PC-9 (cell line): Measurements from ENCODE around the gene PRKCH. TPM values are rescaled to one million over a fixed set of nuclear protein-coding genes. Genes with fewer than 3 reads are reported as not detected.

Source experiments
- BruUV-seq: library from RNA; stranded (reverse); fragments of 400-500 nt; replicated peaks from 2 replicates; lab custom pipeline; 2021; lab: Mats Ljungman, UMichigan
- CTCF ChIA-PET: fragments of 300-600 bp; sonication (Branson Sonifier 250); formaldehyde crosslinking; loops from one replicate; lab custom pipeline; 2022; ENCODE audit warnings: antibody characterized with exemption; lab: Charles Lee
- POLR2A ChIA-PET: fragments of 300-600 bp; sonication (Branson Sonifier 250); formaldehyde crosslinking; loops from one replicate; lab custom pipeline; 2022; ENCODE audit warnings: antibody characterized with exemption; ENCODE audit not compliant: unreplicated experiment; lab: Charles Lee
- DNase-seq, 2 experiments: peaks; one replicate each; pipeline versions ENCODE4 v3.0.0 to v3.0.0-alpha.2; 2015 to 2022; ENCODE audit warnings: mixed read lengths in 1 of 2
- H2AFZ ChIP-seq: fragments of 200-600 bp; sonication (generic); 2 replicates; pipeline ENCODE4 v1.8.1; 2017; ENCODE audit warnings: antibody characterized with exemption
- H3F3A ChIP-seq: fragments of 200-600 bp; sonication (generic); 2 replicates; pipeline ENCODE4 v1.8.1; 2017; ENCODE audit warnings: antibody characterized with exemption, mild to moderate bottlenecking, low read depth; ENCODE audit not compliant: insufficient read depth
- H3K27ac ChIP-seq: fragments of 200-600 bp; sonication (generic); 2 replicates; pipeline ENCODE4 v1.6.1; 2016; ENCODE audit warnings: mixed run types
- H3K27me3 ChIP-seq: fragments of 200-600 bp; sonication (generic); 2 replicates; pipeline ENCODE4 v1.6.1; 2016; ENCODE audit warnings: low read depth, mixed run types; ENCODE audit not compliant: insufficient read depth
- H3K36me3 ChIP-seq: fragments of 200-600 bp; sonication (generic); 2 replicates; pipeline ENCODE4 v1.6.1; 2016; ENCODE audit warnings: low read depth, mixed run types
- H3K4me1 ChIP-seq: fragments of 200-600 bp; sonication (generic); replicated peaks from 2 replicates; pipeline ENCODE4 v1.6.1; 2016; ENCODE audit warnings: mixed run types; ENCODE audit not compliant: insufficient read depth
- H3K4me2 ChIP-seq: fragments of 200-600 bp; sonication (generic); 2 replicates; pipeline ENCODE4 v1.6.1; 2017; ENCODE audit warnings: mixed run types
- H3K4me3 ChIP-seq: fragments of 200-600 bp; sonication (generic); 2 replicates; pipeline ENCODE4 v1.6.1; 2016; ENCODE audit warnings: mixed run types
- H3K79me2 ChIP-seq: fragments of 200-600 bp; sonication (generic); 2 replicates; pipeline ENCODE4 v1.6.1; 2017; ENCODE audit warnings: low read depth, mixed run types
- H3K9me2 ChIP-seq: fragments of 200-600 bp; sonication (generic); 2 replicates; pipeline ENCODE4 v1.8.1; 2017; ENCODE audit warnings: mild to moderate bottlenecking; ENCODE audit not compliant: insufficient read depth
- H3K9me3 ChIP-seq: fragments of 200-600 bp; sonication (generic); 2 replicates; pipeline ENCODE4 v1.8.1; 2016; ENCODE audit warnings: low read depth; ENCODE audit not compliant: insufficient read depth
- H4K20me1 ChIP-seq: fragments of 200-600 bp; sonication (generic); 2 replicates; pipeline ENCODE4 v1.8.1; 2017; ENCODE audit not compliant: insufficient read depth
- CTCF ChIP-seq: fragments of 200-600 bp; sonication (generic); conservative IDR thresholded peaks from 2 replicates; pipeline ENCODE4 v1.6.1; 2017; ENCODE audit warnings: mixed run types, antibody characterized with exemption, mild to moderate bottlenecking, moderate library complexity
- EZH2 ChIP-seq: fragments of 200-600 bp; sonication (generic); IDR thresholded peaks from 2 replicates; pipeline ENCODE4 v1.8.0; 2017; ENCODE audit warnings: antibody characterized with exemption, low read depth
- intact Hi-C: fragments of 100-400 bp; cut with micrococcal nuclease; formaldehyde crosslinking; loops from one replicate; pipeline ENCODE4 v1.10.0; 2022; ENCODE audit not compliant: unreplicated experiment
- total RNA-seq: library from RNA; stranded (reverse); gene quantifications from 2 replicates; pipeline ENCODE4 v1.2.3, GENCODE V29; 2021

PRKCH gene
- total RNA-seq, 1 experiment from 2014 or later: 32.4 TPM

DNA sequence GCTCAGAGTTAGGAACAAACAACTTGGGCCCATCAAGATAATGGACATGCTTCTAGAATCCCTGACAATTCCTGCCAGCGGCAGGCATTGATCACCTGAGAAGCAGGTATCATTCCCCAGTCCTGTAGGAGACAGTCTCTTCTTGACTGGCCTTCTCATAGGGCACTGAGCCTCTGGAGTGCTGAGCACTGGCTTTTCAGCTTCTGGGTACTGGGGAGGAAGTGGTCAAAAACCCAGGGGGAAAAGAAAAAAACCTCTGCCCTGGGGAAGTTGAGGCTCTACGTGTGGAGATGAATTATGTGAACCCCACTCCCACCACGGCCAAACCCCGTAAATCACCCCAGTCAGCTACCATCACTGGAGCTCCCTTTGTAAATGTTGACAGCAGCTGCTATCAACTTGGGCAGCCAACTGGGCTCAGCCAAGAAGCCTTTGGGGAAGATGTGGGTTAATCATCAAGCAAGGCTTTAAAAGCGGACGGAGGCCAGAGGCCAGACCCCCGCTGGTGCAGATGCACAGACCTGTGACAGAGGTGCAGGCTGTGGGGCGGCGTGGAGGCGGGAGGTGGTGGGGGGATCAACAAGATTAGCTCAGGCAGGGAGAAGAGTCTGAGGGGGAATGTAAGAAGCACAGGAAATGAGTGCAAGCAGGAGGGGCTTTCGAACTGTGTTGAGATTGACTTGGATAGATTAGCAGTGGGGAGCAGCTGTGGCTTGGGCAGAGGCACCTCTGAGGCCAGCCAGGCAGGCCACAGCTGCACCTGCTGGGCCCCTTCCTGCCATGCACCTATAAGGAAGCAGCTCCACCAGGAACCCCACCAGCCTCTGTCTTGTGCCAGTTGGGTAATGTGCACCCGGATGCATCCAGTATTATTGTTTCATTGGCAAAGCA is 268.6 kb downstream of the PRKCH start:
- H3K4me3 ChIP-seq: no peak overlapping the region
- no peaks in the 10 kb centered on the region for H3K79me2 ChIP-seq
- 0 out of 2 replicates have a peak, but pooled peaks cover 13% of the 10 kb centered on the region for H3K4me1 ChIP-seq
- no peaks in the 10 kb centered on the region for H4K20me1 ChIP-seq
- no TSS peak for BruUV-seq
- no peak overlapping the region for H3K27ac ChIP-seq
- no peak for TF ChIP-seq EZH2
- no peak for TF ChIP-seq CTCF
- DNase-seq: no peak
- CTCF ChIA-PET: no interaction called here
- no peak overlapping the region for H3K4me2 ChIP-seq
- intact Hi-C loops: no loop called here
- no peaks in the 10 kb centered on the region for H3K9me2 ChIP-seq
- H3F3A ChIP-seq: no peaks in the 10 kb centered on the region
- no peak overlapping the region for H2AFZ ChIP-seq
- H3K27me3 ChIP-seq: no peaks in the 10 kb centered on the region
- H3K36me3 ChIP-seq: no peaks in the 10 kb centered on the region
- peaks cover 6% of the 10 kb centered on the region; the same call in 1 of the 2 replicates for H3K9me3 ChIP-seq
- POLR2A ChIA-PET: no interaction called here

DNA sequence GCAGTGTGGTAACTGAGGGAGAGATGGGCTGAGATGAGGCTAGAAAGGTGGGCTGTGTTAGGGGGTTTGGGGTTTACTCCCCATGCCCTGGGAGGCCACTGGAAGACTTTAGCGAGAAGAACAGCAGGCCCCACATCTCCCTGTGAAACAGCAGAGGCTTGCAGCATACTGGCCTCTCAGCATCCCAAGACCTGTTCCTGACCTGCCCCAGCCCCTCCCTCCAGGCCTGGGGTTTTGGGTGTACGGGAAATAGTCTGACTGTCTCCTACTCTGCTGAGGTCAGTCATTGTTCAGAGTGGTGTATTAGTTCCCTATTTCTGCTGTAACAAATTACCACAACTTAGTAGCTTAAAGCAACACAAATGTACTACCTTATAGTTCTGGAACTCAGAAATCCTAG is 270.5 kb downstream of the PRKCH start:
- H3K4me3 ChIP-seq: no peak overlapping the region
- no peak for DNase-seq
- H3K36me3 ChIP-seq: no peaks in the 10 kb centered on the region
- H3K27ac ChIP-seq: no peak overlapping the region
- no peaks in the 10 kb centered on the region for H4K20me1 ChIP-seq
- H3F3A ChIP-seq: no peaks in the 10 kb centered on the region
- intact Hi-C loops: no loop called here
- peaks cover 6% of the 10 kb centered on the region; the same call in 1 of the 2 replicates for H3K9me3 ChIP-seq
- POLR2A ChIA-PET: no interaction called here
- TF ChIP-seq CTCF (no peak), EZH2 (no peak)
- CTCF ChIA-PET: no interaction called here
- H3K79me2 ChIP-seq: no peaks in the 10 kb centered on the region
- H3K27me3 ChIP-seq: no peaks in the 10 kb centered on the region
- no TSS peak for BruUV-seq
- no peak overlapping the region for H2AFZ ChIP-seq
- H3K4me2 ChIP-seq: no peak overlapping the region
- no peaks in the 10 kb centered on the region for H3K9me2 ChIP-seq
- H3K4me1 ChIP-seq: peaks cover 10% of the 10 kb centered on the region

DNA sequence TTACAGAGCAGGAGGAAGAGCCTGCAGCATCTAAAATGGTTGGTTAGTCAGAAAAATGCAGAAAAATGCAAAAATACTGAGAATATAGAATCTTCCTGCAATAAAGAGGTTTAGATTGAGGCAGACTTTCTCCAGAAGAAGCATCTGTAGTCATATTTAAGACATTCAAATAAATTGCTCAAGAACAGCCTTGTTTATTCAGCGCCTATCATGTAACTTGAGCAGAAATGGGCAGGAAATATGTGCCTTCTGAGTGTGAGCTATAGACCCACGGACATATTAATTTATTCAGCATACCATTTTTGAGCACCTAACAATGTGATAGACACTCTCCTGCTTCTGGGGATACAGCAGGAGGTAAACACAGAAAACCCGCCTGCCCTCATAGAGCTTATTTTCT is 272.0 kb downstream of the PRKCH start:
- BruUV-seq: no TSS peak
- Histone ChIP-seq H3K9me3 (peaks cover 6% of the 10 kb centered on the region; the same call in 1 of the 2 replicates), H3K9me2 (no peaks in the 10 kb centered on the region), H3K4me2 (no peak overlapping the region), H3K36me3 (no peaks in the 10 kb centered on the region), H3F3A (no peaks in the 10 kb centered on the region), H3K27me3 (no peaks in the 10 kb centered on the region), H3K4me3 (no peak overlapping the region), H3K4me1 (peaks cover 10% of the 10 kb centered on the region), H3K27ac (no peak overlapping the region), H3K79me2 (no peaks in the 10 kb centered on the region), H2AFZ (no peak overlapping the region), H4K20me1 (no peaks in the 10 kb centered on the region)
- no peak for TF ChIP-seq EZH2
- no peak for TF ChIP-seq CTCF
- ChIA-PET POLR2A (no interaction called here), CTCF (no interaction called here)
- no peak for DNase-seq
- intact Hi-C loops: no loop called here
